MV-4-11 (cell line): Measurements from ENCODE around the gene INPP4B.
A peak's percentile ranks its signal among the peaks of the same experiment; 100 is the strongest.
"Not testable (repeated sequence)": the region's sequence is repeated elsewhere in the genome, so short reads cannot be mapped to it uniquely, and the experiment has no call there.

Experiments used
- DNase-seq: peaks from one replicate; lab custom pipeline; 2025; lab: John Stamatoyannopoulos, UW

The INPP4B gene

DNA sequence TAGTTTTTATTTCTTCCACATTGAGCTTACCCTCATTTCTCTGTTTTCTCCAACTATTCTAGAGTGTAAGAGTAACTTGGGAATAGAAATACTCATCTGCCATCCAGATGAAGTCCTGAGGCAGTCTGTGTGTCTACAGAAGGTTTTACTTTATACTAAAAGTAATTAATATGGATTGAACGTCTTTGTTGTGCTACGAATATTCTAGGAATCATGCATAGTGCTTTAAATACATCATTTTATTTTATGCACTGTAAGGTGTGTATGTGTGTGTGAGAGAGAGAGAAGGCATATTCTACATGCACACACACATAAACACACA lies 305.7 kb downstream of the INPP4B start:
- DNase-seq: no peak

DNA sequence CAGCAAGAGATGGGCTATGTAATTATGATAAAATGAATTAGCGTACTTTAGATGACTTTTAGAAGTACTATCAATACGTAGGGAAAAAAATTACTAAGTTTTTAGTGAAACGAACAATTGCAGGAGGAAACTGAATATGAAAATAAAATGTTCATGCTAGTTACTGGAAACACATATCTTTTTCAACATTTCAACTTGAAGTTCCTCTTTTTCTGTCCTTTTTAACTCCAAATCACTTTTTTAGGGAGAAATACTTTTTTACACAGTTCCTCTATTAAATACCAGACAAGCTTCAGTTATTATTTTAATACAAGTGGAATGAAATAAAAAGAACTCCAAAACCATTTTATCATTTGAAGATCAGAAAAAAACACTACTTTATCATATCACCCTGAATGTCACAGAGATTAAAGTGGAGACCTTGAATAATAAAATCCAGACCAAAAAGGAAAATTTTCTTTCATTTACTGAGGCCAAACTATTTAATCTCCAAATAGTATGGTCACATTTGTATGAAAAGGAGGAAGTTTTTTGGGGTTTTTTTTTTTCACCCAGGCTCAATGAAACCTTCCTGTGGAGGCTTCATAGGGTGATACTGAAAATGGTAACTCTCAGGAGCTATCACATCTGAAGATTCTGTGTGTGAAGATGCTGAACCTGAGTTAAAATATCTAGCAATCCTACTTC lies 306.2 kb downstream of the INPP4B start:
- peak; percentile 0 for DNase-seq

DNA sequence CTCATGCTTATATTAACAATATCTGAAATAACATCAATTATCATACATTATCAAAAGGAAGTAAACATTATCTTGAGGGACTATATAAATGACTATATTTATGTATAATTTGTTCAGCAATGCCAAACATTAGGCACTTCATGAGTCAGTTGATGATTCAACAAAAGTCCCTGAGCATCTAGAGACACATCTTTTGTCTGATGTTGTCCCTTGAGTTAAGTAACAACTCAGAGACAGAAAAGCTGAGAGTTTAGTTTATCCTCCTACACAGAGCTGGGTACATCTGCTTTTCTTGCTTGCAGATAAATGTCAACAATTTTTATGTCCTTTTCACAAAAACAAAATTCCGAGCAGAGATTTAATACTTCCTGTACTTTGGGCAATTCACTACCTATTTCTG lies 311.1 kb downstream of the INPP4B start:
- no peak for DNase-seq

DNA sequence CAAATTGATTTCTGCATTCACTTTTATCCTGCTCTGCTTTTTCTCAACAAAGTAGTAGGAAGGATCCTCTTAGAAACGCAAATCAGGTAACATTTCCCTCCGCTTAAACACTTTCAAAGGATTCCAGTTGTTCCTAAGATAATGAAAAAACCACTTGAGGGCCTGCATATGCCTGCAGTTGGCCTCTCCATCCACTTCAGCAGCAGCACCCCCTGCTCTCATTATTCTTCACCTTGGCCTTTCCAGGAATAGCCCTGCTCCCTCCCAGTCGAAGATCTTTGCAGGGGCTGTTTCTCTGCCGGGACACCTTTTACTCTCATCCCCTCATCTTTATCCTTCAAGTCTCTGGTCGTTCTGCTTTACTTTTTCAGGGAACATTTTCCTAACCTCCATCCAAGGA lies 314.0 kb downstream of the INPP4B start:
- DNase-seq: no peak

DNA sequence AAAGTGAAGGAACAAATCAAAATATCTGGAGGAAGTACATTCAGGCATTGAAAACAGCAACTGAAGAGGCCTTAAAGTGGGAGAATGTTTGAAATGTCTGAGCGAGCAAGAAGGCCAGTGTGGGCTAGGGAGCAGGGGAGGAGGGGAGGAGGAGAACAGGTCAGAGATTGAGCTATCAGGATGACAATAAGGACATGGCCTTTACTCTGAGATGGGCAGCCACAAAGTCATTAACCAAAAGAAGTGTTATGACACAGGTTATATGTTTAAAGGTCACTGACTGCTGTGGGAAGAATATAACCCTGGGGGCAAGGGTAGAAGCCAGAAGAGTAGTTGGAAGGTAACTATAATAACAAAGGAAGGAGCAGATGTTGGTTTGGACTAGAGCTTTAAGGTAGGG lies 315.4 kb downstream of the INPP4B start:
- DNase-seq: no peak

DNA sequence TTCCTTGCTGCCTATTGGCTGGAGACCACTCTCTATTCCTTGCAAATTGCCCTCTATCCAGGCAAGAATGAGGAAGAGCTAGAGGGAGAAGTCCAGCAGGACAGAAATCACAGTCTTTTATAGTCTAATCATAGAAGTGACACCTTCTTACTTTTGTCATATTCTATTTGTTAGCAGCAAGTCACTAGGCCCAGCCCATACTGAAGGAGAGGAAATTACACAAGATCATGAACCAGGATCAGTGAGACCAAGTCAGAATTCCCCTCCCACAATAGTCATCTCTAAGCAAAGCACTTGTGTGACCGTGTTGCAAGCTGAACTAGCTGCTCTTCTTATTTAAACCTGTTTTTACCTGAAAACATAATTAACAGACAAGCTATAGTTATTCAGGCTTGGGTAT lies 317.7 kb downstream of the INPP4B start:
- DNase-seq: no peak

DNA sequence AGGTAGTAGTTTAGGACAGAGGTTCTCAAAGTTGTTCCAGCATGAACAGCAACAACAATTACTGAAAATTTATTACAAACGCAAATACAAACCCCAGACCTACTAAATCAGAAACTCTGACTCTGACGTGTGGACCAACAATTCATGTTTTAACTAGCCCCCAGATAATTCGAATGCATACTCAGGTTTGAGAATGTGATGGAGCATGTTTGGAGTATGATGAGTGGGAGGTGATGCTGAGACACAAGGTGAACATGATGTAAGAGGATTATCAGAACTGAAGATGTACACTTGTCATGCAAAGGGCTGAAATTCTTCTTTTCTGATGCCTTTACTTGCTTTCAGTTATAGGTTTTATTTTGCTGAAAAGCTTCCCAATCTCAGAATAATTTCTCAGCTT lies 323.0 kb downstream of the INPP4B start:
- DNase-seq: no peak

DNA sequence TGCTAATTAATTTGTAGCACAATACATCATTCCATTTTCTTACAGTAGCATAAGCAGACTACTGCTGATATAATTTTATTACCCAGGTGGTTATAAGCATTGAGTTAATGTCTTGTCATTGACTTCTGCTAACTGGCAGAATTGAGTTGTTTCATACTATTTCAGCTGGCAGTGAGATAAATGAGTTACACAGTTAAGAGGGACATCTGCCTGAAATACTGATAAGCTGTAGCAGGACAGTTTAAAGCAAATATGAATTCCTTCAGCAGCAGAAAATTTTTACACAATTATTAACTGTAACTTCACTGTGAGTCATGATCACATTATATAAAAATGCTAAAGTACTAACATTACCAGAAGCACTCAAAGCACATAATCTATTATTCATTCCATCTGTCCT lies 326.8 kb downstream of the INPP4B start:
- no peak for DNase-seq

DNA sequence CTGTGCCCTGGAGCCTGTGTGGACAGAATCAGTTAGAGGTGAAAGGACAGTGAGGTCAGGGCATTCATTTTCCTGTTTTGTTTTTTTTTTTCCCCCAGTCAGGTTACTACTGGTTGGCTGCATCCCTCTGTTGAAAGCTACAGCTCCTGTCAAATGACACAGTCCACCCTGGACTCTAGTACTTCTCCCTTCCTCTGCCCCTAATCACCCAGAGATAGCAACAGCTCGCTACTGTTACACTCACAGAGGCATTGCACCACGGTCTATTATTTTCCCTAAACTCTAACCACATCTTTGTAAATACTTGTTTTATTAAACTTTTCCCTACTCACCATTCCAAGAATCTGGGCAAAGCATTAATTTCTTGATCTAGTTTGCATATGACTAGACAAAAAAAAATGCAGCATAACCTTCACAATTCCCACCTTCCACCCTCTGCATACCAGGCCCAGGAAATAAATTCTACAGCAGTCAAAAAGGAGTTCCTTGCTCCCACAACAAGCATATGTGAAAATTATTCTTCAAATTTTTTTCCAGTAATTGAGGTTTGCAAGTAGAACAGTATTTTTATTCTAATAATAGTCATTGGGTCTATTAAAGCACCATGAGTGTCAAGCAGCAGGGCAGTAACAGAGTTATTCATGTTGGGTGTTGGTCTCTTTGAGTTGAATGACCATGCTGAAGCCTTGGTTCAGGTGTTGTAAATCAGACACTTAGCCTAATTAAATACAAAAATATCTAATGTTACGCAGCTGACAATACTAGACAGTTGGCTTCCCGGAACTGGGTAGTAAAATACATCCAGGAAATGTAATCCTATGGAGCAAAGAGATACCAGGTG lies 329.2 kb downstream of the INPP4B start:
- DNase-seq: no peak

DNA sequence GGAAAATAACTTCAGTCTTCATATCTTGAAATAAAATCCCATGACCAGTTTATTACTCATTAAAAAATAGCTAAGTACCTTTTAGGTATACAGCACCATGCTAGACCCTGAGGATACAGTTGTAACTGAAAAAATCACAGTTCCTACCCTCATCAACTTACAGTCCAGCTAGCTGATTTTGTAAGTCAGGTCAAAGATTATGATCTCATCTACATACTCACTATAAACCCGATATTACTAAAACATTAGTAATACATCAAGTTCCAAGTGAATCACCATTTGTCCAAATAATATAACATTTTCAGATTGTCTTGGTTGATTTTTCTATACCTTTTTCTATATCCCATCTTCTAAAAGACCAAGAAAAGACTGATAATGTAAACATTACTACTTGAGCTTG lies 333.9 kb downstream of the INPP4B start:
- DNase-seq: no peak

DNA sequence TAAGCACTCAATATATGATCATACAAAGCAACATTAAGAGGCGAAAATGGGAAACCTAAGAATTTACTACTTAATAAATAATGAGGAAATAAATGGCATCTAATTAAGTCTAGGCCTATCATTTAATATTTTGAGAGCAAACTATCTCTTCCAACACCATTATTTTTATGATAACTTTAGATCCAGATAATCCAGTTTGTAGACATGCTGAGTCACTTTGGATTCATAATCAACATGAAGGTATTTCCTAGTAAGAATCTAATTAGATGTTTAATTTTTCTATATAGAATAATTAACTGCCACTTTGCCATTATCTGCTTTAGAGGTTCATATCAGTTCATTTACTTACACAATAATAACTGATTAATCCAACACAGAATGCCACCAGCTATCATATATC lies 336.2 kb downstream of the INPP4B start:
- no peak for DNase-seq

DNA sequence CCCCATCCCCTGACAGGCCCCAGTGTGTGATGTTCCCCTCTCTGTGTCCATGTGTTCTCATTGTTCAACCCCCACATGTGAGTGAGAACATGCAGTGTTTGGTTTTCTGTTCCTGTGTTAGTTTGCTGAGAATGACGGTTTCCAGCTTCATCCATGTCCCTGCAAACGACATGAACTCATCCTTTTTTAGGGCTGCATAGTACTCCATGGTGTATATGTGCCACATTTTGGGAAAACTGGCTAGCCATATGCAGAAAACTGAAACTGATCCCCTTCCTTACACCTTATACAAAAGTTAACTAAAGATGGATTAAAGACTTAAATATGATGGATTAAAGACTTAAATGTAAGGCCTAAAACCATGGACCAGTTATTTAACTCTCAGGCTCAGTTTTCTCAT lies 336.7 kb downstream of the INPP4B start:
- not testable (repeated sequence) for DNase-seq

DNA sequence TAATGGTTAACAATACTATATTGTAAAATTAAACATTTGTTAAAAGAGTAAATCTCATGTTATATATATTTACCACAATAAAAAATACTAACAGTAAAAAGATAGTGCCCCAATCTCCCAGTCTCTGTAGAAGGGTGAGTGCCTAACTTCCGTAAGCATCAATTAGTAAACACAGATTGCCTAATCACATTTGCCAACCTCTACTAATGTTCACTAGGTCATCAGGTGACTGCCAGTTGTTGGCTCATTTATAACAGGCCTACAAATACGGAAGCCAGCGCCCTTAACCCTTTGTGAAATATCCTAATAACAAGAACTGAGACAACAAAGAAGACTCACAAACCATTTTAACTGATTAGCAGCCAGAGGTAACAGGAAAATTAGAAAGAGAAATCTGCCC lies 345.1 kb downstream of the INPP4B start:
- DNase-seq: no peak

DNA sequence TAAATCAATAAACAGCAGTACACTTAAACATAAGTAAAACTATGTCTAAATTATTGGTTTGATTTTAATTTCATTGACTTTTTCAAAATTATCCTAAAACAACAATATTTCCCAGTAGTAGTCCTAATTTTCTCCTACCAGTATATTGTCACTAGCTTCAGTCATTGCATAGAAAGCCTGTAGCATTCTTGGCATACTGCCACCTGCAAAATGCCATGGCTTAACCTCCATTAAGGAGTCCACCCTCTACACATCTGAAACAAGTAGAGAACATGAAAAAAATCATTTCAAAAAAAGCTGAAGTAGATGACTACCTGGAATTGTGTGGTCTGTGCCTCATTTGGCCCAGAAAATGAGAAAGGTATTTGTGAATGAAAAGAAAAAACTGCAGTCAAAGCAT lies 348.5 kb downstream of the INPP4B start:
- no peak for DNase-seq

DNA sequence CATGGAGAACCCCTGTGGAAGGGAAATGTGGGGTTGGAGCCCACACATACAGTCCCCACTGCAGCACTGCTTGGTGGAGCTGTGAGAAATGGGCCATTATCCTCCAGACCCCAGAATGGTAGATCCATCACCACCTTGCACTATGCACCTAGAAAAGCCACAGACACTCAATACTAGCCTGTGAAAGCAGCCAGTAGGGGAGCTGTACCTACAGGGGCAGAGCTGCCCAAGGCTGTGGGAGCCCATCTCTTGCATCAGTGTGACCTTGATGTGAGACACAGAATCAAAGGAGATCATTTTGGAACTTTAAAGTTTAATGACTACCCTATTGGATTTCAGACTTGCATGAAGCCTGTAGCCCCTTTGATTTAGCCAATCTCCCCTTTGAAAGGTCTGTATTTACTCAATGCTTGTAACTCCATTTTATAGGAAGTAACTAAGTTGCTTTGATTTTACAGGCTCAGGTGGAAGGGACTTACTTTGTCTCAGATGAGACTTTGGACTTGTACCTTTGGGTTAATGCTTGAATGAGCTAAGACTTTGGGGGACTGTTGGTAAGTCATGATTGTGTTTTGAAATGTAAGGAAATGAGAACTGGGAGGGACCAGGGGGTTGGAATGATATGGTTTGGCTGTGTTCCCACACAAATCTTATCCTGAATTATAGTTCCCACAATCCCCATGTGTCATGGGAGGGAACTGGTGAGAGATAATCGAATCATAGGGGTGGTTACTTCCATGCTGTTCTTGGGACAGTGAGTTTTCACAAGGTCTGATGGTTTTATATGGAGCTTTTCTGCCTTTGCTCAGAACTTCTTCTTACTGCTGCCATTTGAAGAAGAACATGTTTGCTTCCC lies 352.6 kb downstream of the INPP4B start:
- DNase-seq: no peak

DNA sequence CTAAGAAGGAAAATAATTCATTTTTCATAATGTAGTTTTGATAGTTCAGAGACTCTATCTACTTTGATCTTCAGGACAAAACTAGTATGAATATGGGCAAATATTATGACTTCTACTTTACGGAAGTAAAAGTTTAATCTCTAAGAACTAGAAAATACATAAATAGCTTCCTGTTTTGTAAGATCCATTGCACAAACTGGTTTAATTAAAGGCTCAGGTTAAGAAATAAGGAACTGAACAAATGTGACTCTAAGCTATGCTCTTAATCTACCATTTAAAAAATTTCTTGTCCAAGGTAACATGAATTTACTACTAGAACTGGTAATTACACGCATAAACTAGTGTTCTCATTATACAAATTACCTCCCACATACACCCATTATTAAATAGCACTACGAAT lies 360.6 kb downstream of the INPP4B start:
- DNase-seq: peak; percentile 71

DNA sequence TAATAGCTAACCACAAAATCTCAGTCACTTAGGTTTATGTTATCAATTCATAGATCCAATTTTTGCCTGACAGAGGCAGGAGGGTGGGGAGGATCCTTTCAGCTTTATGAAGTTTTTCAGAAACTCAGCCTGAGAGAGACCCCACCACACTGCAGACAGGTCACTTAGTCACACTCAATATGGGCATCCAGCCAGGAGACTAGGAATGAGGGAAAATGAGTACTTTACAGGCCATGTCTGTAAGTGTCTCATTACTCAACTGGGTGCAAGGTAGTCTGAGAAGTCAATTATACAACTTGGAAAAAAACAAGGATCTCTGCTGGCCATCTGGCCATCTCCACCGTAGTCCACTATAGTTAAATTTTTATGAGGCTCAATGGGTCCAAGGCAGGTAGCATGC lies 365.9 kb downstream of the INPP4B start:
- DNase-seq: no peak

DNA sequence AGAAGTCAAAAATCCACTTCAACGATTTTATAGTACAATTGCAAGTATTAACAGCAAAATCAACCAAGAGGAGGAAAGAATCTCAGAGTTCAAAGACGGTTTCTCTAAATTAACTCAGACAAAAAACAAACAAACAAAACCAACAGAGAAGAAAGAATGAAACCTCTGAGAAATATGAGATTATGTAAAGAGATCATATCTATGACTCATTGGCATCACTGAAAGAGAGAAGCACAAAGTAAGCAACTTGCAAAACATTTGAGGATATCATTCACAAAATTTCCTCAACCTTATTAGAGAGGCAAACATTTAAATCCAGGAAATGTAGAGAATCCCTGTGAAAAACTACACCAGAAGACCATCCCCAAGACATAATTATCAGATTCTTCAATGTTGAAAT lies 370.4 kb downstream of the INPP4B start:
- DNase-seq: no peak

DNA sequence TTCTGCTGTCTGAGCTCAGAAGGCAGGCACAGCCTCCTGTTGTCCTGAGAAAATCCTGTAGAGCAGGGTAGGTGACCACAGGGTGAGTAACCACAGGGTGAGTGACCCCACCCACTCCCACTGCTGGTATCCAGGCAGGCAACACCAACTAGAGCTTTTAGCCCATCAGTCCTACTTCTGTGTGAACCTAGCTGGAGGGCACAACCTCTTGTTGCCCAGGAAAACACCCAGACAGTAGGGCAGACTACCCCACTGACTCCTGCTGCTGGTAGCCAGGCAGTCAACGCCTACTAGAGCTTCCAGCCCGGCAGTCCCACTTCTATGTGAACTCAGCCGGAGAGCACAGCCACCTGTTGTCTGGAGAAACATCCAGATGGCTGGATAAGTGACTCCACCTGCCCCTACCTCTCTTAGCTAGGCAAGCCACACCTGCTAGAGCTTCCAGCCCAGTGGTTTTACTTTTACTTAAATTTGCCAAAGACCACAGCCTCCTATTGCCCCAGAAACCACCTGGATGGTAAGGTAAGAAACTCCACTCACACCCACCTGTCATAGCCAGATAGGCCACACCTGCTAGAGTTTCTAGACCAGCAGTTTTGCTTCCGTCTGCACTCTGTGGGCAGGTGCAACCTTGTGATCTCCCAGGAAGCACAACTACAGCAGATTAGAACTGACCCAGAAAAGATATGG lies 371.6 kb downstream of the INPP4B start:
- no peak for DNase-seq

DNA sequence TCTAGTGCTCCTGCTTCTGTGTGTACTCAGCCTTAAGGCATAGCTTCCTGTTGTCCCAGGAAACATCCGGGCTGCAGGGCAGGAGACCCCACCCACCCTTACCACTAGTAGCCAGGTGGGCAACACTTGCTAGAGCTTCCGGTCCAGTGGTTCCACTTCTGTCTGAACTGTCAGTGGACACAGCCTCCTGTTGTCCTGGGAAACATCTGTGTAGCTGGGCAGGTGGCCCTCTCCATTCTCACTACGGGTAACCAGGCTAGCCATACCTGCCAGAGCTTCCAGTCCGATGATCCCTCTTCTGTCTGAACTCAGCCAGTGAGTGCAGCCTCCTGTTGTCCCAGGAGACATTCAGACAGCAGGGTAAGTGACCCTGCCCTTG lies 372.2 kb downstream of the INPP4B start:
- no peak for DNase-seq

DNA sequence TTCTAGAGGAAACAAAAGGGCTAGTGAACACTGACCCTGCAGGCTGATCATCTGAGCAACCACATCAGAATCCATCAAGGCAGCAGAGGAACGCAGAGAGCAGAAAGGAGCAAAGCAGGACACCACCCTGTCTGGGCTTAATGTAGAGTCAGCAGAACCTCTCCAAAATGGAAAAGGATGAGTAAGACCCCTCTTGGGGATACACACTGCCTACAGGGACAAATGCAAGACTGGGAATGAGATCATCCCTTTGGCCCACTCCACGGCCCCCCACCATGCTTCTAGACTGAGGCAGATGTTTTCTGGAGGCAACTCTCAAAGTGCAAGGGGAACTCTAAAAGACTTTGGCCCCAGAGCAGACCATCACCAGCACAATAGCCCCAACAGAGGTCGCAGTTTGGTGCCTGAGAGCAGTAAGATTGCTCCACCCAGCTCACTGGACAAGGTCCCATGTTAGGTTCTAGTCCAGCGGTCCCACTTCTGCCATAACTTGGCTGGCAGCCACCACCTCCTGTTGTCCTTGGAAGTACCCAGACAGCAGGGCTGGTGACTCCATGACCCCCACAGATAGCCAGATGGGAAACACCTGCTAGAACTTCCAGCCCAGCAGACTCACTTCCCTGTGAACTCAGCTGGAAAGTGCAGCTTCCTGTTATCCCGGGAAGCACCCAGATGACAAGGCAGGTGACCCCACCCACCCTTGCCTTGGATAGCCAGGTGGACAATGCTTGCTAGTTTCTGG lies 372.7 kb downstream of the INPP4B start:
- no peak for DNase-seq

DNA sequence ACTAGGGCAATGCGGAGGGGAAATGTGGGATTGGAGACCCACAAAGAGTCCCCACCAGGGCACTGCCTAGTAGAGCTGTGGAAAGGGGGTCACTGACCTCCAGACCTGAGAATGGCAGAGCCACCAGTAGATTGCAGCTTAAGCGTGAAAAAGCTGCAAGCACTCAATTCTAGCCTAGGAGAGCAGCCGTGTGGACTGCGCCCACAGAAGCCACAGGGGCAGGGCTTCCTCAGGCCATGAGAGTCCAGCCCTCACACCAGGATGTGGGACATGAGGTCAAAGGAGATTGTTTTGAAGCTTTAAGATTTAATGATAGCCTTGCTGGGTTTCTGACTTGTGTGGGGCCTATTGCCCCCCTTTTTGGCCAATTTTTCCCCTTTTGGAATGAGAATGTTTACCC lies 379.0 kb downstream of the INPP4B start:
- DNase-seq: no peak
